ENCODE data around the gene SREBF2.
A peak's percentile ranks its signal among the peaks of the same experiment; 100 is the strongest.

Gene SREBF2

DNA sequence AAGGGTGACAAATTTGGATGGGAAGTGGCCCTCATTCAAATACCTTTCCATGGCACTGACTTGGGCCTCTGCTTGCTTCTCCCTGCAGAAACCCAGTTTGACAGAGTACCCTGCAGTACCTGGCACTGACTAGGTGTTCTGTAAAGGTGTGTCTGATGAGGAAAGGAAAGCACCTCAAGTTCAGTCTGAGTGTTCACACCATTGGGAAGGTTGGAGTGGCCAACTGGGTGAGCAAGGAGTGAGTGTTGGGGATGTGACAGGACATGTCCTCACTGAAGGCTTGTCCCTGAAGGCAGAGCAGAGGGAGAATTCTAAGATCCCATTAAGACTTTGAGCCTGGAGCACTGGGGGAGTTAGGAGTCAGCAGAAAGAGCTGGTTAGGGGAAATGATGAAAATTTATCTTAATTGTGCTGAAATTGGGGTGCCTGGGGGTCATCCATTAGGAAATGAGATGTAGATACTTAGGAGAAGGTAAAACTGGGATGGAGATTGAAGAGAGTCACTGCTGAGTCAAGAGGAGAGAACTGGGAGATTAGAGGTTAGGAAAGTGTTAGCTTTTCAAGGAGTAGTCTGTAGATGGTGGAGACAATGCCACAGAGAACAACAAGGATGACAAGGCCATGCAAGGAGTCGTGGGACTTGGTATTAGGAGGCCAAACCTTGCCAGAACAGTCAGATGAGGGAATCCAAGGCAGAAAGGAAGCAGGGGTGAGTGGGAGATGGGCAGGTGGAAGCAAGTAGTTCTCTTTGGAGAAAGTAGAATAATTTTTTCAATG lies 6.1 kb downstream of the SREBF2 start:
- TF ChIP-seq CTCF (conservative IDR thresholded peaks at IDR 0.05; ENCODE audit: low read depth): no peak
- no peak for DNase-seq (ENCODE audit: low spot score)
- peak overlapping the region; percentile 65 for H3K27ac ChIP-seq
- ChIA-PET CTCF (no interaction called here), POLR2A (ENCODE audit: low non-redundant PET) (no interaction called here)

DNA sequence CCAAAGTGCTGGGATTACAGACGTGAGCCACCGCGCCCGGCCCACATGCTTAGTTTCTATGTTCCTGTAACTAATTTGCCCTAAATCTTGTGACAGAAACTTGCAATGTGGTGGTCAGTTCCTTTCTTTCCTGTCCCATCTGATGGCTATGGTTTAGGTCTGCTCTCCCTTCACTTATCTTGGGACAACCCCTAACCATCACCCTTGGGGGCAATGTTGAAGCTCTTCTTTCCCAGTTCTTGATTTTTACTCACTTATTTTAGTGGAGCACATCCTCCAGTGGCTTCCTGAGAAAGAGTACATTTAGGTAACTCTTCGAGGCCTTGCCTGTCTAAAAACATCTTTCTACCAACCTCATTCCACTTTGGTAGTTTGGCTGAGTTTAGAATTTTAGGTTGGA lies 7.3 kb downstream of the SREBF2 start:
- POLR2A ChIA-PET (ENCODE audit: low non-redundant PET): no interaction called here
- DNase-seq (ENCODE audit: low spot score): no peak
- no peak for TF ChIP-seq CTCF (conservative IDR thresholded peaks at IDR 0.05; ENCODE audit: low read depth)
- CTCF ChIA-PET: interaction anchor here (1.5 kb wide), 1 partner anchor 143 kb away, joined by 3 read pairs; no protein-coding TSS in a partner anchor
- H3K27ac ChIP-seq: peak overlapping the region; percentile 49

- H3K27ac ChIP-seq: peak overlapping the region; percentile 70
- DNase-seq (ENCODE audit: low spot score): no peak
- ChIA-PET POLR2A (ENCODE audit: low non-redundant PET) (interaction anchor here (0.7 kb wide), 1 partner anchor 41 kb away, joined by 6 read pairs; the partner anchor contains the start of gene CCDC134), CTCF (interaction anchor here (1.5 kb wide), 1 partner anchor 144 kb away, joined by 3 read pairs; no protein-coding TSS in a partner anchor)
- no peak for TF ChIP-seq CTCF (conservative IDR thresholded peaks at IDR 0.05; ENCODE audit: low read depth)
These were observed 8.3 kb downstream of the SREBF2 start for GRCh38 chr22:41841085-41841712.

GRCh38 chr22:41842996-41843970 lies 10.4 kb downstream of the SREBF2 start:
- ChIA-PET CTCF (interaction anchor here (0.8 kb wide), 1 partner anchor 52 kb away, joined by 3 read pairs; no protein-coding TSS in a partner anchor), POLR2A (ENCODE audit: low non-redundant PET) (interaction anchor here (0.6 kb wide), 1 partner anchor 172 kb away, joined by 3 read pairs; no protein-coding TSS in a partner anchor)
- H3K27ac ChIP-seq: no peak overlapping the region
- no peak for DNase-seq (ENCODE audit: low spot score)
- TF ChIP-seq CTCF (conservative IDR thresholded peaks at IDR 0.05; ENCODE audit: low read depth): no peak

GRCh38 chr22:41844036-41844435 lies 11.1 kb downstream of the SREBF2 start:
- ChIA-PET POLR2A (ENCODE audit: low non-redundant PET) (no interaction called here), CTCF (no interaction called here)
- no peak for DNase-seq (ENCODE audit: low spot score)
- no peak overlapping the region for H3K27ac ChIP-seq
- TF ChIP-seq CTCF (conservative IDR thresholded peaks at IDR 0.05; ENCODE audit: low read depth): no peak

GRCh38 chr22:41844513-41844912 lies 11.6 kb downstream of the SREBF2 start:
- no peak for TF ChIP-seq CTCF (conservative IDR thresholded peaks at IDR 0.05; ENCODE audit: low read depth)
- CTCF ChIA-PET: interaction anchor here (0.6 kb wide), 1 partner anchor 399 kb away, joined by 3 read pairs; no protein-coding TSS in a partner anchor

More at GRCh38 chr22:41844513-41844912, 11.6 kb downstream of the SREBF2 start:
- DNase-seq (ENCODE audit: low spot score): no peak
- POLR2A ChIA-PET (ENCODE audit: low non-redundant PET): interaction anchor here (1.0 kb wide), 1 partner anchor 12 kb away, joined by 3 read pairs; the partner anchor contains the start of gene SREBF2
- H3K27ac ChIP-seq: peak overlapping the region; percentile 31

All from RWPE1 (cell line).